ENCODE results near the gene SLITRK1. TPM values are rescaled to one million over a fixed set of nuclear protein-coding genes. Genes with fewer than 3 reads are reported as not detected.

SLITRK1 gene
- total RNA-seq, 1 experiment from 2014 or later: not detected

DNA sequence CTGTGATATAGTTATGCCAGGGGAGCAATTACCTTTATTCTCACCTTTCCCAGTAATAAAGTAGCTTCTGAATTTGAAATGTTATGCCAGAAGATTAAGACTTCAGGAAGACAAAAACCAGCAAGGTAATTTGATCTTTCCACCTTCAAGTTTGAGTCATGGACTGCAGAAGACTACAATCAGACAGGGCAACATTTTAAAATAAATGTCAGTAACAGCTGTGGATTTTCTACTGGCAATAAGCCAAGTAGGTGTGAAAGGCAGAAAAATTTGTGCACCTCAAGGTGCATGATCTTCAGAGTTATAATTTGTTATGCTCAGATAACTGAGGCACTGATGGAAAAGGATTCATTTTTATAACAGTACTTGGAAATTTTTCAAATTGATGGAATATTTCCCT is 54.9 kb downstream of the SLITRK1 start:
- H3K4me1 ChIP-seq (replicated peaks): no peaks in the 10 kb centered on the region
- H3K27ac ChIP-seq: no peak overlapping the region
- H3K27me3 ChIP-seq (replicated peaks): no peaks in the 10 kb centered on the region
- H3K36me3 ChIP-seq: no peaks in the 10 kb centered on the region
- no peak overlapping the region for H3K4me3 ChIP-seq
- peaks cover 7% of the 10 kb centered on the region; the same call in 1 of the 2 replicates for H3K9me3 ChIP-seq (replicated peaks)
- no peak for DNase-seq (ENCODE audit: low read depth in 1 of 2, low spot score in 2 of 2)
